Fibroblast of pulmonary artery (primary cell): Measurements from ENCODE around the gene LEMD2.

Experiments
- DNase-seq: peaks from one replicate; pipeline ENCODE4 v3.0.0-alpha.2; 2010; ENCODE audit warnings: low read depth
- H3K4me3 ChIP-seq: replicated peaks from 2 replicates; pipeline ENCODE4 v1.5.1; 2011; ENCODE audit warnings: low read depth, mild to moderate bottlenecking, control low read depth, low read length, moderate library complexity
- CTCF ChIP-seq: IDR thresholded peaks from 2 replicates; pipeline ENCODE4 v1.5.1; 2011; ENCODE audit warnings: mild to moderate bottlenecking, control low read depth, low read length, inconsistent platforms; ENCODE audit errors: missing control alignments

Gene LEMD2

GRCh38 chr6:33776186-33776585 is 12.7 kb downstream of the LEMD2 start:
- TF ChIP-seq CTCF: no peak
- no peak overlapping the region for H3K4me3 ChIP-seq
- no peak for DNase-seq

- no peak overlapping the region for H3K4me3 ChIP-seq
- TF ChIP-seq CTCF: no peak
- DNase-seq: no peak
Observed at GRCh38 chr6:33774774-33775173, 14.2 kb downstream of the LEMD2 start.

GRCh38 chr6:33772902-33773472 is 15.9 kb downstream of the LEMD2 start:
- no peak for TF ChIP-seq CTCF

GRCh38 chr6:33772082-33772830 is 16.7 kb downstream of the LEMD2 start:
- no peak for TF ChIP-seq CTCF
- H3K4me3 ChIP-seq: no peak overlapping the region
- DNase-seq: peak; percentile 26

More at GRCh38 chr6:33772902-33773472, 15.9 kb downstream of the LEMD2 start:
- H3K4me3 ChIP-seq: no peak overlapping the region
- no peak for DNase-seq

- no peak overlapping the region for H3K4me3 ChIP-seq
- peak; percentile 48 for TF ChIP-seq CTCF
- DNase-seq: peak; percentile 97
Observed at GRCh38 chr6:33771146-33772081, 17.5 kb downstream of the LEMD2 start.

- no peak for DNase-seq
- no peak overlapping the region for H3K4me3 ChIP-seq
- TF ChIP-seq CTCF: no peak
Observed at GRCh38 chr6:33770833-33771145, 18.1 kb downstream of the LEMD2 start.
